ENCODE data around the gene SKOR2. TPM values are rescaled to one million over a fixed set of nuclear protein-coding genes. Genes with fewer than 3 reads are reported as not detected.

Gene SKOR2
- total RNA-seq (2022; extraction: Qiagen RNA extraction; ENCODE audit: low read depth): not detected in 5 replicates

GRCh38 chr18:47251289-47252120 is at the start of gene SKOR2:
Gene SKOR2 (minus strand): TSS chr18:47251660. CDS start chr18:47249183, 2,477 bp downstream.

GRCh38 chr18:47175898-47176575 is 75.4 kb downstream of the SKOR2 start, which contains the start of gene IER3IP1:
Gene IER3IP1 (minus strand): TSS chr18:47176364. CDS start chr18:47176277, 87 bp downstream.

Other genes with a start within 250 kb of the SKOR2 start
- gene ELOA2, start 216.0 kb downstream of the SKOR2 start, total RNA-seq (2022; extraction: Qiagen RNA extraction; ENCODE audit: low read depth): not detected in 5 replicates
- gene HDHD2, start 101.2 kb downstream of the SKOR2 start, total RNA-seq (2022; extraction: Qiagen RNA extraction; ENCODE audit: low read depth): 5.5 to 12.5 TPM (median 9.2 TPM) in 5 replicates
- gene IER3IP1, start 75.3 kb downstream of the SKOR2 start, total RNA-seq (2022; extraction: Qiagen RNA extraction; ENCODE audit: low read depth): 17.5 to 20.2 TPM (median 18.7 TPM) in 5 replicates